NCI-H146 treated with DMSO at 0.1 percent for 48 hours (cell line): ENCODE measurements around the gene PAX9.
"Not testable (repeated sequence)": the region's sequence is repeated elsewhere in the genome, so short reads cannot be mapped to it uniquely, and the experiment has no call there.

Experiments
- DNase-seq: peaks from one replicate; lab custom pipeline; 2025; ENCODE audit not compliant: unreplicated experiment; lab: John Stamatoyannopoulos, UW

PAX9 gene

DNA sequence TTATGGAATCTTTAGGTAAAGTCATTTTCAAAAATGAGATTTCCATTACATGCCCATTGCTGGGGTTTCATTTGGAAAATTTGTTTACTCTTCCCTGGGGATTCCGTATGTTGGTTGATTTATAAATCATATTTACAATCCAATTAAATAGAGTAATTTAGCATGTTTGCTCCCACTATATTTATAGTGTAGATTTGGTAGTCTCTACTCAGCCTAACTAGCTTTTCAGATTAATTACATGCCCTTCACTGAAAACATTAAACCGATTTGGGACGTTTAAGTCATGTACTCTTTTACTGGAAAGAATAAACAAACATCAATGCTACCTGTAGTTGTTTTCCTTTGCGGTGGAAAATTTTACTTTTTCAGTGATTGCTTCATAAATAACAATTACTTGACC, 10.4 kb downstream of the PAX9 start:
- DNase-seq, result no peak

GRCh38 chr14:36674659-36675058, 13.0 kb downstream of the PAX9 start:
- no peak for DNase-seq

- no peak for DNase-seq
Observed at GRCh38 chr14:36675581-36675980, 13.9 kb downstream of the PAX9 start.

- no peak for DNase-seq
Observed at GRCh38 chr14:36676236-36676635, 14.6 kb downstream of the PAX9 start.

DNA sequence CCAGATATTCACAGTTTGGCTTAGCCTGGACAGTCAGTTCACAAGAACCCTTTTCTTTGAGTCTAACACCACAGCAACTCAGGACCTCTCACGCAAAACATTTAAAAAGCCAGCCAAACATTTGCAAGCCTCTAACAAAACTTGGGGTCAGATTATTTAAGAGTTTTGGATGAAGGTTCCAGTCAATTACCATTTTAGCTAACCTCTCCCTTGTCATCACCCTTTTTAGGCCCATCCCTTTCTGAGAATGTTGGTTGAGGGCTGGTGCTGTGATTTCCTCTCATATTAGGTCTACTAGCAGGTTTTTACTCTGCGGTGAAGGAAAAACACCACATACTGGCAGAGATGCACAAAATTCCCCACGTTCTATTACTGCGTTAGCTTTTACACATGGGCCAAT, 20.7 kb downstream of the PAX9 start:
- no peak for DNase-seq

GRCh38 chr14:36683083-36683724, 21.5 kb downstream of the PAX9 start:
- no peak for DNase-seq

GRCh38 chr14:36684946-36685345, 23.3 kb downstream of the PAX9 start:
- no peak for DNase-seq

DNA sequence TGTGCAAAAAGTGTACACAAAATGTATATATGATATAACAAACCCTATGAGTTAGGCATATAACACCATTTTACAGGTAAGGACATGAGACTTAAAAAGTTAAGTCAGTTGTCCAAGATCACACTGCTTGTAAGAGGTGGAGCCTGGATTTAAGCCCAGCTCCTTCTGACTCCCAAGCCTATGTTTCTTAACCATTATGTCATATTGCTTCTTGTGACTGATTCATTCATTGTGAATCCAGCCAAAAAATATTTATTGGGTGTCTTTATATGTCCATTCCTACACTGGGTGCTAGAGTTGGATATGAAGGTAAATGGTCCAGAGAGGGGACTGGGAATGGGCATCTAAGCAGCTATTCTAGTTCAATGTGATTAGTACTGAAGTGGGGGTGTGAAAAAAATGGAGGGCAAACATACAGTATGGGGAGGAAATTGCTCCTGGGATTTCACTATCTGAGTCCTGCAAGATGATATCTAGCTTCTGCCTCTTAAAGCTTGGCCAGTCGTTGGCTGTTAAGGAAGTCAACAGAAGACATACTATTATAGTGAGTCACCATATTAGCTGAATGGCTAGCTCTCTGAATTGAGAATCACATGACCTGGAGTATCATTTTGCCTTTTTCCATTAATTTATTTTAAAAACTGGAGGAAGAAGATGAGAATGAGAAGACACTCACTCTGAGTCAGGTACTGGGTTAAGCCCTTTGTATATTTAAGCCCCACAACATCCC, 28.8 kb downstream of the PAX9 start:
- DNase-seq, result no peak

DNA sequence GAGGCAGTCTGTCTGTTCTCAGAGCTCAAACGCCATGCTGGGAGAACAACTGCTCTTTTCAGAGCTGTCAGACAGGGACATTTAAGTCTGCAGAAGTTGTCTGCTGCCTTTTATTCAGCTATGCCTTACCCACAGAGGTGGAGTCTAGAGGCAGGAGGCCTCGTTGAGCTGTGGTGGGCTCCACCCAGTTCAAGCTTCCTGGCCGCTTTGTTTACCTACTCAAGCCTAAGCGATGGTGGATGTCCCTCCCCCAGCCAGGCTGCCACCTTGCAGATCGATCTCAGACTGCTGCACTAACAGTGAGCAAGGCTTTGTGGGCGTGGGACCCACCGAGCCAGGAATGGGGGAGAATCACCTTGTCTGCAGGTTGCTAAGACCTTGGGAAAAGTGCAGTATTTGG, 37.8 kb downstream of the PAX9 start:
- not testable (repeated sequence) for DNase-seq

DNA sequence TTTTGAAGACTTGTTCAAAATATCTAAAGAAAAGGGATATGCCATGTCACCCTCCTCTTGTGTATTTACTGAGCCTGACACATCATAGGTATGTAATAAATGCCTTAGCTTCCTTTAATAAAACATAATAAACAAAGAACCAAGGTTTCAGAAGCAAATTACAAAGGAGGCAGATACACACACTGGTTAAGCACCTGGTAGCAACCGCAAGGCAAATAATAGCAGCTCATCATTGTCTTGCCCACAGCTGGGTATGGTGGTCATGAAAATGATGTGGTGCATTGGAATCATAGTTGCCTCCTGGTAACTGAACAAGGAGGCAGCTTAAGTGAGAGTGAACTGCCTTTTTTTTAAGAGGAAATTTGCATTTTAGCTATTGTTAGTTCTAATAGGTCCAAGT, 39.0 kb downstream of the PAX9 start:
- peak; percentile 46 for DNase-seq

DNA sequence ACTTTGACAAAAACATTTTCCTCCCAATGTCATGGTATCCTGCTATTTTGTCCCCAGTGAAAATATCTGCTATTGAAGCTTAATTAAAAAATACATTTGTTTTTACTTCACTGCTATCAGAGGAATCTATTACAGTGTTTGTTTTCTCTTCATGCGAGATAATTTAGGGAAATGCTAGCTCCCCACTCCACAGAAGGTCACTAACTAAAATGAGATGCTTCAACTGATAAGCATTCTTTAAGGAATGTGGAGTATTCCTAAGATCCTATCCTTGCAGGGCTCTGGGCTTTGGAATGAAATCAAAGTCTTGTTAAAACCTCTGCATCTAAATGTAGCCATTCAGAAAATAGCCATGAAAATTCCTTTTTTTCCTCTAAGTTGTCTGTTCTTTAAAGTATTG, 39.5 kb downstream of the PAX9 start:
- no peak for DNase-seq

GRCh38 chr14:36702474-36702873, 40.8 kb downstream of the PAX9 start:
- DNase-seq, result no peak

- no peak for DNase-seq
Observed at GRCh38 chr14:36707570-36707969, 45.9 kb downstream of the PAX9 start.

DNA sequence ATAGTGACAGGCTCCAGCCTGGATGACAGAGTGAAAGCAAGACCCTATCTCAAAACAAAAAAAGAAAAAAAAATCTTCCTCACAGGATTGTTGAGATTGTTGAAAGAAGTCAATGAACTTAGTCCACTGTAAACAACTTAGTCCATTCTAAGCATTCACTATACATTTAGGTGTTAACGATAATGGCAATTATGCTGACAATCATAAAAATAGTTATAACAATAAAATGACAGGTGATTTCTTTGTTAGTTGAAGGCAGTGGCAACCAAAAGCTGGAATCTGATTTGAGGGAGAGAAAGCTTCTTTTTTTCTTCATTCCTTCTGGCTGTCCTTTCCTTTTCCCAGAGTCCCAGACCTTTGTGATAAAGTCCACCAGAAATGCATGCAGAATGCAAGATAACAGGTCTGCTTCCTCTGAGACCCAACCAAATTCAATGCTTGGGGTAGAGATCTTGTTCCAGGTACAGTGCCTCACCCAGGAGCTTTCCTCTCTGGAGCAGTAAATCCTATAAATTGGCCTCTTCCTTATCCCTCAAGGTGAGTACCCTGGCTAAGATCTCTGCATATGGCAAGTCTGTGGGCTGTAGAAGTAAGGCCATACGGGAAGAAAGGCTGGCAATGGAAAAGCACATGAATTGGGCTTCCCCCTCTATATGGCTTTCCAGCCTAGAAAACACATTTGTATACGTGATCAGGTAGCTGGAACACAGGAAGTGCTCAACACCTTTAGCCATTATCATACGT, 52.5 kb downstream of the PAX9 start:
- DNase-seq, result no peak

GRCh38 chr14:36716614-36717184, 55.0 kb downstream of the PAX9 start:
- DNase-seq, result peak; percentile 6

GRCh38 chr14:36717363-36717762, 55.7 kb downstream of the PAX9 start:
- DNase-seq, result peak; percentile 77

DNA sequence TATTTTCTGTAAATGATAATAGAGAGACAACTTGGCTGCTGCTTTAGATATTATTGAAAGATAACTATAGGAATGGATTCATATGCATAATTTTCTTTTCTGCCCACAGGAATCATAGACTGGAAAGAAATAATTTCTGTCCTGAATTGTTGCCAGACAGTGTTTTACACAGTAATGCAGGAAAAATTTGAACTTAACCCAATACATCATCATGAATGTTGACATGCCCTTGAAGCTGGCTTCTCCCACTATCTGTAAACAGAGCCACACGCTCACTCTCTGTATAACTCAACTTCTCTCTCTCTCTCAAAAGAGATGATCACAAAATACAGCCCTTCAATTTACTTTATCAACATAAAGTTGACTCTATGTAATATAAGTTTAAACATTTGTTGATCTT, 56.6 kb downstream of the PAX9 start:
- no peak for DNase-seq

DNA sequence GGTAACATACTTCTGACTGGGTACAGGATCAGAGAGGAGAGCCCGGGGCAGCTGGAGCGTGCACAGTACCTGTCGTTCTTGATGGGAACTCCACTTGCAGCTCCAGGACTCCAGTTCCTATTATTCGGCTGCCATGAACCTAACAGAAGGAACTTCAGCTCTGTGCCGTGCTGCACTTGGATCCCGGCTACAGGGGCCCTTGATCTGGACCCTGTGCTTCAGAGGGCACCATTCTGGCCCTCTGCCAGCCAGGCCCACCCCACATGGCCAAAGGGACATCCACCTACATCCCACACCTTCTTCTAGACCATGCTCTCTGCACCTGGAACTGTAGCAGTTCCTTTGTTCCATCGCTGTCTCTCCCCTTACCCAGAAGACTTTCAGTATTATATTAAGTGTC, 58.2 kb downstream of the PAX9 start:
- DNase-seq, result no peak

GRCh38 chr14:36720657-36721056, 59.0 kb downstream of the PAX9 start:
- no peak for DNase-seq

DNA sequence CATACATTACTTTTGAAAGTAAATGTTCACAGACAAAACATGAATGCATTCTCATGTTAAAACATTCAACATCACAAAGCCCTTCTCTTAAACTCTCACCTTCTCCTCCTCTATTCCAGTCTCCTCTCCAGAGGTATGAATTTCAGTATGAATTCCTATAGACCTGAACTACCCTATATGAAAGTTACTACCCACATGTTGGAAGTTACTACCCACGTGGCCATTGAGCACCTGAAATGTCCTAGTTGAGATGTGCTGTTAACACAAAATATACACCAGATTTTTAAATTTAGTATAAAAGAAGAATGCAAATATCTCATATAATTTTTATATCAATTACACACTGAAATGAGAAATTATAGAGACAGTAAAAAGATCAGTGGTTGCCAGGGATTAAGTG, 60.2 kb downstream of the PAX9 start:
- no peak for DNase-seq

DNA sequence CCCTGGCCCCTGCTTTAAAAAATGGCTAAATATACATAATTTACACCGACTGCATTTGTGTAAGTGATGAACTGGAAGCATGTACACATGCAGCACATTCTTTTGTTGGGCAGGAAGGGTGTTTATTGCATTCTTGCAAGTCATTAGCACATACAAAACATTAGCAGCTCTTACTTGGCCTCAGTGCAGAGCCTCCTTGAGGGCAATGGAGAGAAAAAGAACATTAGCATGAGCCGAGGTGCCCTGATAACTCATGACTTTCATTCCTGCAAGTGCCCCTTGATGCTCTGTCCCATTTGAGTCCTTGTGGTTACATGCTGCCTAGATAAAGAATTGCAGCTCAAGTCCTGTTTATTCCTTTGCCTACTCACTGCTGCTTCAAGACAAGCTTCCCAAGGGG, 61.9 kb downstream of the PAX9 start:
- DNase-seq, result no peak

DNA sequence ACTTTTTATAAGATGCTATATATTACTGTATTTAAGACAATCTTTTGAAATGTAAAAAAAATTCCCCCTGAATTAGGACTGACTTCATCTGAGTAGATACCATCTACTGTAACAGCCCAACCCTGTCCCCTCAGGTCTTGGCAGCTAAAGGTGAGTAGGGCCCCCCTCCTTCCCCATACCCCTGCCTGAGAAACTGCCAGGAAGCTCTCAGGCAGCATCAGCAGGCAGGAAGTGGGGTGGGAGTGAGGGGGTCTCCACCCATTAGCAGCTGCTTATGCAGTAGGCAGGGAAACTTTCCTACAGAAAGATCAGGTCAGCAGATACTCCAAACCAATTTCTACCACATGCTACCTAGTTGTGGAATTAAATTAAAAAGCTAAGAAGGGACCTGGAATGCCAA, 62.5 kb downstream of the PAX9 start:
- no peak for DNase-seq
